GM19372 (cell line): ENCODE results near the gene GLI3.

ENCODE experiments used
- ATAC-seq: cut with Tn5 transposase; IDR thresholded peaks from one replicate; pipeline ENCODE4 v1.9.1; 2021; ENCODE audit warnings: mild to moderate bottlenecking, low read depth, moderate library complexity; ENCODE audit not compliant: unreplicated experiment

The GLI3 gene

DNA sequence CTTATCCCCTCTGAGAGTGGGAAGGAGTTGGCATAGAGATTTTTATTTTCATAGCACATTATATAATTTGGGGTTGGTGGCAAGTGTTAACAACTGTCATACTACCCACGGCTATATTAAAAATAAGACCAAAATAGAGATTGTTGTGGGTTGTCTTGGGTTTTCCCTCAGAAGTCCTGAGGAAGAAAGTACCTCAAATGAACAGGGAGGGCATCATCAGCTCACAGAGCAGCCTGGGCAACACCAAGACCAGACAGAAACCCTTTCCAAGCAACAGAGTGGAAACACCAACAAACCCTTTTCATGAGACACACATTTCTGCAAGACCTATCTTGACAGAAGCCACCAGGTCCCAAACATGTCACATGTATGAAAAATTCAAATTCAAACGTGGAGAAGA is 121.2 kb downstream of the GLI3 start:
- no peak for ATAC-seq

DNA sequence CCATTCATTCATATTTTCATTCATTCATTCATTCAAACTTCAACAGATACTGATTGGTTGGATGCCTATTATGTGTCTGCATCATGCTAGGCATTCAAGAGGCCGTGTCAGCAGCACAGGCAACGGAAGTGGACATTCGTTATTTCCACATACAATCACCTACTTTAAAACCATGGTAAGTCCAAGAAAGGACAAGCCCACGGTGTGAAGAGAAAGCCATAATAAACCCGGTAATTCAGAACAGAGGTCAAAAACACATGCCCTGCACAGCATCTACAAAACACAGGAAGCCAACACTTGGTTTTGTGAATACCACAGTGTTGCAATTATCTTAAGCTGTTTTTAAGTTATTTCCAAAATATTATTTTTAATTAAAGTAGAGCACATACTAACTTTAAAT is 126.7 kb downstream of the GLI3 start:
- ATAC-seq, result no peak

DNA sequence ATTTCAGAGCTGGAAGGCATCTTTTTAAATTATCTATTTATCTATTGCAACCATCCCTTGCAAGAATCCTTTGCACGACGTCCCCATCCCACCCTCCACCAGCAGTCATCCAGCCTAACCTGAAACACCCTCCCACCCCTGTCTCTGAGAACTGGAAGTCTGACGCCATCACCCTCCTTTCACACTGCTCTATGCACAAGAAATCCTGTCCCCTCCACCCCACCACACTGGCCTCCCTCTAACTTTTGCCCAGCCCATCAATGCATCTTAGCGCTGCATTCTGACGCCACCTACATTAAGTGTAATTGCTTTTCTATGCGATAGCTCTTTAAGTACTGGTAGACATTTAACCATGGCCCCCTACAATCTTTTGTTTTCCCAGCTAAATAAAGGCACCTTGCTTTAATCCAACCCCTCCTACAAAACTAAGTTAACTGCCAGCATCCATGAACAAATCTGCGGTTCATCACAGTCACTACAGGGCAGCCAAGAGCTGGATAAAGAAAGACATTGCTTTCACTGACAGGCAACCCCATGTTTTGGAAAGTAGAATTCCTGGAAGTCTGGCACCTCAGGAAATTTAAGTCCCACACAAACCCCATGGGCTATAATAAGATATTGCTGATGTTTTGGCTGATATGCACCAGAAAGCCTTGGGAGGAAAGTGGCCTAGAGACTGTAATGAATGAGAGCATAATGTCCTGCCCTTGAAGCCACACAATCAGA is 128.0 kb downstream of the GLI3 start:
- ATAC-seq, result no peak

- no peak for ATAC-seq
Measured at GRCh38 chr7:42107484-42108240, 129.3 kb downstream of the GLI3 start.

DNA sequence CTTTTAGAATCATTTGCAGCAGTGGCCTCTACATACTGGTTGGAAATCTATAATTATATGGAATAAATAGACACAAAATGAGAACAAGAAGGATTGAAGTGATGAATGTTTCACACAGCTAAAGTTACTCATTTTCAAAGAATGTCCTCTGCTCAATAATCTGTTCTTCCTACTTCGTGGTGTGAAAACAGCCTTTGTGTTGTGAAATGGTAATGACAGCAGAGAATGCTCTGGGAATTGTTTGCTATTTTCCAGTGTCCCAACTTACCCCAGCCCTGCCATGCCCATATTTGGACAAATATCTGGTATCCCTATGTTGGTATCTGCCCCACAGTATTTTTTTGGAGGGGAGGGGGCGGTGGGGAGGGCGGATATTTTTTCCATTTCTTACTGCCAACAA is 130.4 kb downstream of the GLI3 start:
- ATAC-seq, result no peak

GRCh38 chr7:42105554-42106358 is 131.3 kb downstream of the GLI3 start:
- no peak for ATAC-seq

- no peak for ATAC-seq
Measured at GRCh38 chr7:42104694-42105093, 132.3 kb downstream of the GLI3 start.

- no peak for ATAC-seq
Measured at GRCh38 chr7:42104231-42104630, 132.8 kb downstream of the GLI3 start.

- no peak for ATAC-seq
Measured at GRCh38 chr7:42103456-42103855, 133.6 kb downstream of the GLI3 start.

DNA sequence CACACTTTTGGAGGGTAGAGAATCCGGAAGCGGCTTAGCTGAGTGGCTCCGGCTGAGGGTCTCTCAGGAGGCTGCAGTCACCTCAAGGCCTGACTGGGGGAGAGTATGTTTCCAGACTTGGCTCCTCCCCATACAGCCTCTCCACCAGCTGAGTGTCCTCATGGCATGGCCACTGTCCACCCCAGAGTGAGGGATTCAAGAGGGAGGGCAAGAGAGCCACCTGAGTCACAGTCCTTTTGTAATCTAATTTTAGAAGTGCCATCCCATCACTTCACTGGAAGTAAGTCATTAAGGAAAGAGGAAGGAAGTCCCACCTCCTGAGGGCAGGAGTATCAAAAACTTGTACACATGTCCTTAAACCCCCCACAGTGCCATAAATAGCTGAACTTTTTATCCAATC is 134.0 kb downstream of the GLI3 start:
- no peak for ATAC-seq

- ATAC-seq, result no peak
Measured at GRCh38 chr7:42102301-42102700, 134.7 kb downstream of the GLI3 start.

DNA sequence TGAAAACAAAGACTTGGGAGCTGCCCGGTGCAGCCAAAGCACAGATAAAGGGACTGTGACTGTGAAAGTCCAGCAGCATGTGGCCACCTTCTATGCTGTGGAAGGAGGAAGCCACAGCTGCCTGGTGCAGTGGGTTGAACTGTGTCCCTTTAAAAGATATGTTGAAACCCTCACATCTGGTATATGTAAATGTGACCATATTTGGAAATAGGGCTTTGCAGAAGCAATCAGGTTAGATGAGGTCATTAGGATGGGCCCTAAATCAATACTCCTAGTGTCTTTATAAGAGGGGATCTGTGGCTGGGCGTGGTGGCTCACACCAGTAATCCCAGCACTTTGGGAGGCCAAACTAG is 136.9 kb downstream of the GLI3 start:
- ATAC-seq, result no peak

DNA sequence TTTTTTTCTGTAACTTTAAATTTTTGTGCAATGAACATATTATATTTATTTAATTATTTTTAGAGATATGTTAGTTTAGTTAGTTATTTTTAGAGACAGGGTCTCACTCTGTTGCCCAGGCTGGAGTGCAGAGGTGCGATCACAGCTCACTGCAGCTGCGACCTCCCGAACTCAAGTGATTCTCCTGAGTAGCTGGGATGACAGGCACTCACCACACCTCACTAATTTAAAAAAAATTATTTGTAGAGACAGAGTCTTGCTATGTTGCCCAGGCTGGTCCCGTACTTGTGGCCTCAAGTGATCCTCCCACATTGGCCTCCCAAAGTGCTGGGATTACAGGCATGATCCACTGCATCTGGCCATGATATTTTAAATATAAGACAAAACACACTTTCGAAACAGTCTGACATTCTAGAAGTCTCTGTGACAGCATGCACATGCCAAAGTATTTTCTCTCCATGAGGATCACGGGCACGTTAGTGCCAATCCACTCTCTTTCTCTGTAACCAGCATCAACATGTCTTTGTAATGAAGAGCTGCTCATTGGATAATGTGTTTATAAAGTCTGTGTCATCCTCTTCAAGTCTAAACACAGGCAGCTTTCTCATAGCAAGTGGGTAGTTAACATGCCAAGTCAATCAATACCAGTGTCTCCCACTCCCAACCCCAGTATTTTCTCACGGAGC is 137.4 kb downstream of the GLI3 start:
- ATAC-seq, result no peak

GRCh38 chr7:42099066-42099465 is 137.9 kb downstream of the GLI3 start:
- no peak for ATAC-seq

- no peak for ATAC-seq
Measured at GRCh38 chr7:42097752-42098151, 139.3 kb downstream of the GLI3 start.

DNA sequence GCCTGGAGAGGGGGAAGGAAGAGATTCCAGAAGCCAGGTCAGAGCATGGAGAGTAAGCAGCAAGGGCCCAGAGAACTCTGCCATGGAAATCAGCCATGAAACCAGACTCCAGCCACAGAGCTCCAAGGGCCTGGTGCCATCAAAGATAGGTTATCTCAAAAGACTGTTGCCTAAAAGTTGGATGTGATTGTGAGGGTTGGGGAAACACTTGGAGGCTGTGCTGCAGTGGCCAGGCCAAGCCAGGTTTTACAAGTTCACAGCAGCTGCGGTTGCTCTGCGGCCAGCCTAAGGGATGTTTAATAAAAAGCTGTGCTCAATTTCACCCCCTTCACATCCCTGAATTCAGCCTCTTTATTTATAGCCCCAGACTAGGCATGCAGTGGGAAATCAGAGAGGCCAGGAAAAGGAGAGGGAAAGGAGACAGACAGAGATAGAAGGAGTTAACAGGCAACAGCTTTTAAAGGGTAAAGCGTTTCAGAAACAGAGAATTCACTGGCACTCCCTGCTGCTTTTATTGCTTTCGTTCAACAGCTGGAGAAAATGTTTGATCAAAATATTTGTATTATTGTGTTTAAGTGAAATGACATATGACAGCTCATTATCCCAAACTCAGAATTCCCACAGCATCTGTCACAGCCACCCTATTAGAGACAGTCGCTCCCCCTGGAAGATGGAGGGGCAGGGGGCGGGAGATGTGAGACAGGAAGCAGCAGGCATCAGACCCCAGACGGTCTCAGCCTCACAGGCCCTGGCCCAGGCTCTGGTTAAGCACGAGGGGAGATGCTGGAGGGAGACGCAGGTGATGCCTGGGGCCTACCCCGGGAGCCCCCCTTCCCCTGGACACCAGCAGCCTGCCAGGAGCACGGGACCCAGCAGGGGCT is 140.1 kb downstream of the GLI3 start:
- no peak for ATAC-seq

DNA sequence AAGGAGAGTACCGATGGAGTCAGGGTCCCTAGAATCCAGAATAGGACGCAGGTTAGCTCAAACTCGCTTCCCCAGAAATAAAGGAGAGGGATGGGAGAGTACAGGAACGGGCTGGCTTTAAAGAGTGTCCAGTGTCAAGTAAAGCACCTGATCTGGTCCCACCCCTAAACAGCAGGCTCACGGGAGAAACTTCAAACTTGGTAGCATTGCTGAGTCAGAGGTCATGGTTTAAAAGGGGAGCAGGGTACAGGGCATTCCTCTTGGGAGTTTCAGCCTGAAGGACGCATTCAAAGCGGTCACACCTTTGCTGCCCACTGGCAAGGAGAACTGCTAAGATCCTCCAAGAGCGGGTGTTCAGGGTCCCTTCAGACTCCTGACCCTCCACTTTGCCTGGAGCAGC is 140.7 kb downstream of the GLI3 start:
- ATAC-seq, result no peak

GRCh38 chr7:42095791-42096190 is 141.2 kb downstream of the GLI3 start:
- ATAC-seq, result no peak

GRCh38 chr7:42093349-42093905 is 143.6 kb downstream of the GLI3 start:
- no peak for ATAC-seq
